ENCODE measurements around the gene RNF175.

Gene RNF175

DNA sequence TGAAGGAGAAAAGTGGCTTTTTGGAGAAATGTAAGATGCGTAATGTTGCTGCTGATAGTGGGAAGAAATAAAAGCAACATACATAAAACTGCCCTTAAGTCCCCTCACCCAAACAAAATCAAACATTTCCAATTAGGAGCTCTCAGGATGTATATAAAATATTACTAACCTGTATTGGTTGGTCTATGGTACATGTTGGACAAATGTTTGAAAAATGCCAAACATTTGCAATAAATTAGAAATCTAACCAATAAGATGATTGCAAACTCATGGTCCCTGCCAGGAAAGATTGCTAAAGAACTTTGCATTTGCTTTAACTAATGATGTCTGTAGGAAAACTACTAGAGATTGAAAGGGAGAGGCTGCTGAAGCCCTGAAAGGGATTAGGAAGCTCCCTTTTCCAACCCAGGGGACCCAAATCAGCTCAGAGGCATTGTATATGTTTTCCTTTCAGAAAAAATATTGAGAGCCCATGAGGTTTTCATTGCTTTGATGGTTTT, 27.3 kb upstream of the RNF175 start:
- intact Hi-C loops (cut with DNase I), result loop anchor here (2.0 kb wide), 1 partner anchor 528 kb away; no protein-coding TSS in a partner anchor

DNA sequence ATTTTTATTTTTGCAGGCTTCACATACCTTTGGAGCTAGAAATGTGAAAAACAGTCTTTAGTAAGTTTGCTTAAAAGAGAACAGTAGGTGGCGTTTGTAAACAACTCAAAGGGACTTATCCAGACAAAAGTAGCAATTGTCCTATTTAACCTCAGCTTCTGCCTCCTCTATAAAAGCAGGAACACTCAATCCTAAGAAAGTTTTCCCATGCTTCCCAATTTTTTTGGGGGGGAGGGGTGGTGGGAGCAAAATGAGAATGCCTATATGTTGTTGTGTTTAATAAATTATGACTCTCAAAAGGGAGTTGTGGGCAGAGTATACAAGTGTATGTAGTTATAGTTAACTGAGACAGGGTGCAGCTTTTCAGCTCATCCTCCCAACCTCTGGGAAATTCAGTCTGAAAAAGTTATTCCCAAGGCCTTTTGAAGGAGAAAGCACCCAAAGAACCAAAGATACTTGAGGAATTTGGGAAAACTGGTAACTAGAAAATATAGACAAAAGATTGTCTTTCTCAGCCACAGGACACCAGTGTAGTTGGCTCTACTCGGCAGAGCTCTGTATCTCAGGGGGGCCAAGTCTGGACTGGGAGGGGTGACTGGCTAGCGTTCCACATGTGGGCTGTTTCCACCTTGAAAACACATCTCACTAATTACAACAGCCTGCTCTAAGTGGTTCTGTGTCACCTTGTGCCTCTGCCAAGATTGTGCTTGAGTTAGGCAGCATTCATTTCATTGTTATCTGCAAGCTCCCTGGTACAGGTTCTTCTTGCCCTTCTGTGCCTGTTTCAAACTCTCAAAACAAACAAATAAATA, 26.3 kb upstream of the RNF175 start:
- no peak for DNase-seq
- intact Hi-C loops (cut with DNase I), result loop anchor here (2.0 kb wide), 1 partner anchor 529 kb away; no protein-coding TSS in a partner anchor

More for the DNA sequence above, 27.3 kb upstream of the RNF175 start:
- no peak for DNase-seq

DNA sequence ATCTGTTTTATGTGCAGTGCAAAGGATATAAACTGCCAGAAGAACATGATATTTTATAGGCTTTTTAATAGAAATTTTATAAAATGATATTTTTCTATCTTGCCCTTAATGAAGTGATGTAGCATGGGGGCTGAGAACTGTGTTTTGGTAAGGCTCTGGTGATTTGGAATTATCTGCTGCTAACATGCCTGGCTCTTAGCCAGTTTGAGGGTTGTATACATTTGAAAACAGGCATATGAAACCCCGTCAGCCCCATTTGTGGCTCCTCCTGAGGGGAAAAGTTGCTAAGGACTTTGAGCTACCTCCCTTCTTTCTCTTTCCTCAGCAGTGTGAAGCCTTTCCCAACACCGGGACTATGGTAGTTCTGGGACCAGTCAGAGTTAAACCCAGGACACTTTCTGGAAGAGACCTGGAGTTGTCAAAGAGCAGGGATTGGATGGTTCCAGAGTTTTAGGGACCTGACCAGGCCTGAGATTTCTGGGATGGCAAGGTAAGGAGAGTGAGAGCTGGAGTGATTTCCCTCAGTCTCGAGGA, 24.4 kb upstream of the RNF175 start:
- intact Hi-C loops (cut with DNase I), result no loop called here
- DNase-seq, result no peak

DNA sequence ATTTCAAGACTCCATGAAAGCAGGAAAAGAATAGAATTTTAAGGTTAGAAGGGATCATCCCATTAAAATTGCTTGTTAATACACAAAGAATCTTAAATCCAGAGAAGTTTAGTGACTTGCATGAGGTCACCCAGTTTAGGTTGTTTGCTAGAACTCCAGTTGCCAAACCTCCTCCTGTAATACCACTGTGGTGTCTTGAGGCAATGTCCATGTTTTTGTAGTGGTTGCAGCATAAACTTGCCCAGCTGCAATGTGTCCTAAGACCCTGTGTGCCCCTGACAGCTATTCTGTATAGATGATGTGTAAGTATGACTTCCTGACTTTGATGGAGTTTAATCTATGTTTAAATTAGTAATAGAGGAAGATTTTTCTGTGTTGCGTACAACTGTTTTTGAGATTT, 22.8 kb upstream of the RNF175 start:
- DNase-seq, result no peak
- intact Hi-C loops (cut with DNase I), result no loop called here

DNA sequence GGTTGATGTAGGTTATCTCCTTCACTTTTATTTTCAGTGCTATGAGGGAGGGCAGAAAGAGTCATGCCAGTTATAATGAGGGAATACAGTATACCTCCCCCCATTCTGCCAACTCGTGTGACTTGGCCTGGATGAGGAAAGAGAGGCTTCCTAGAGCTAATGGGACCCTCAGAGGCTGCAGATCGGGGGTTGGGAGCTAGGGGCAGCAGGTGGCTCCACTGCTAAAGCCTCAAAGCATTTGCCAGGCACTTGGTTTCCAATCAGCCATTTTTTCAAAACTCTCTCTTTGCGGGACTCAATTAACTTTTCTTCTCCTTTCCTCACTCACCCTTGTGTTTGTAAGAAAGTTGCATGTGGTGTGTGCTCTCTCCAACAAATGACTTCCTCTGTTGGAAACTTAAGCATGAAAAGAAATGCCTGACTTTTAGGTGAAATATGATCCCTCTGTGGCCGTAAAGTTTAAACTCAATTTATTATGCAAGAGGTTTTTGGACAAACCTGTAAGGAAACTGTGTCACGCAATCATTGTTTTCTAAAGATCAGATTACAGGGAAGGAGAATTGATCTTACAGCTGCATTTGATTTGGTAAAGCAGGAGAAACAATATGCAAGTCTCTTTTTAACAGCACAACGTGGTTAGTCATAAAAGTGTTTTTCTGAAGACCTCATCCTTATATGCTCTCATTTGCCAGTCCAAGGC, 22.0 kb upstream of the RNF175 start:
- intact Hi-C loops (cut with DNase I), result no loop called here
- no peak for DNase-seq

DNA sequence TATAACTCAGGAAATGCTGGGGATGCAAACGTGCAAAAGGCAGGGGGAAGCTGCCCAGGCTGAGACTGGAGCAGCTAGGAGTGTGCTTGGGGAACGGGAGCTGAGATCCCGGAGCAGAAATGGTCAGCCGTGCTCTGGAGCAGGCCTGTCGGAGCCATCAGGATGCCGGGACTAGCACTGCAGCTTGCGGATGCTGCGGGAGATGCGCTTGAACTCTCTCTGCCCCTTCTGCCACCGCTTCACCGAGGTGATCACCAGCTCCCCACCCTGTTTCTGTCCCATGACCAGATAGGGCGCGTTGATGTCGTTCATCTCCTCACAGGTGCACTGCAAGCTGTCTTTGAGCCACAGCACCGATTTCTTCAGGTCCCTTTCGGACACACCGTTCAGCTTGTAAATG, 21.5 kb upstream of the RNF175 start:
- DNase-seq, result no peak
- intact Hi-C loops (cut with DNase I), result no loop called here

DNA sequence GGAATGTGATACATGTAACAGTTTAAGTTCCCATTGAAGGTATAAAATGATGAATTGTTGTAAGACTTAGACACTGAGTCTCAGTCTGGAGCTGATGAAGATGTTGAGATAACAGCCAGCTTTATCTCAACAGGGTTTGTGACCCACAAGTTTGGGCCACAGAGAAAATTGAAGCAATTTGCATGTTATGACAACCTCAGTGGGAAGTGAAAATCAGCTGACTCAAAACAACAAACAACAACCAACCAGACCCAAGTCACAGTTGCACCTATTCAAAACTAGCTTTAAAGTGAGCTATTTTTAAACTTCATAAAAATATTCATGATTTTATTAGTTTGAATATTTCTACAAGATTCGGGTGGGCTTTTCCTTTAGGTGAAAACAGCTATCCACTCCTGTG, 21.1 kb upstream of the RNF175 start:
- intact Hi-C loops (cut with DNase I), result no loop called here
- no peak for DNase-seq

DNA sequence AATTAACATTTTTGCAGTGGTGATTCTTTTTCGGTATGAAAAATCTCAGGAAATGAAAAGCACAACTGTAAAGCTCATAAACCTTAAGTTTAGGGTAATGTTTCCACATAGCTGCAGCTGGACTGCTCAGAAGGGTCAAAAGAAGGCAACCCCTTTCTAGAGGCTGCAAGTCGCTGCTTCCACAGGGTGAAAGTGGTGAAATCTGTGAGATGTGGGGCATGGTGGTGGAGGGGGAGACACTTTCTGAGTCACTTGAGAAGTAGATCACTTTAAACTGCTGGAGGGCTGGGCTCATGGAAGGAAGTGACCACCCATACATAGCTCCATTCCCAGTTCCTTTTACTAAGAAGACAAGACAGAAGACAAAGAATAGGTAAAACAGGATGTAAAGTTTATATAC, 20.4 kb upstream of the RNF175 start:
- DNase-seq, result no peak
- intact Hi-C loops (cut with DNase I), result no loop called here

DNA sequence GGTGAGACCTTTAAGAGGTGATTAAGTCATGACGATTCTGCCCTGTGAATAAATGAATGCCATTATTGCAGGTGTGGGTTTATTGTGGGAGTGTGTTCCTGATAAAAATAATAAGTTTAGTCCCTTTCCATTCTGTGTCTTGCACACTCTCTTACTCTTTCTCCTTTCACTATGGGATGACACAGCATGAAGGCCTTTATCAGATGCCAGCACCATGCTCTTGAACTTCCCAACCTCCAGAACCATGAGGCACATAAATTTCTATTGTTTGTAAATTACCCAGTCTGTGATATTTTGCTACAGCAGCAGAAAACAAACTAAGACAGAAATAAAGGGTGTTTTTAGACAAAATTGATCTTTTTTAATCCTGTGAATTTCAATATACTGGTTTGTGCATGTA, 18.6 kb upstream of the RNF175 start:
- intact Hi-C loops (cut with DNase I), result no loop called here
- no peak for DNase-seq

DNA sequence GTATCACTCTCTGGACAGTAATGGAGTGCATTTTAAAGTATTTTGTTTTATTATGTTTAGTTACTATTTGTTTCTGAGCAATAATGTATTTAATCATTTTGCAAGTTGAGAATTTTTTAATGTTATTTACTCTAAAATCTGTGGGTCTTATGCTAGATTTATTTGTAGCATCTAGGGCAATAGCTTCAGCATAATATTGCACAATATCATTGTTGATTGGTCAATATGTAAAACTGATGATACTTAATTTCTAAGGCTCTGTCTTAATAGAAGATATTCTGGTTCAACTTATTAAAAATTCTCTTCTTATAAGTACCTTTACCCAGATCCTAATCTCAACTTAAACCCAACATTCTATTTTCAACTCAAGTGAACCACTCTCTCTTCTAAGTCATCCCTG, 17.6 kb upstream of the RNF175 start:
- DNase-seq, result no peak
- intact Hi-C loops (cut with DNase I), result no loop called here

DNA sequence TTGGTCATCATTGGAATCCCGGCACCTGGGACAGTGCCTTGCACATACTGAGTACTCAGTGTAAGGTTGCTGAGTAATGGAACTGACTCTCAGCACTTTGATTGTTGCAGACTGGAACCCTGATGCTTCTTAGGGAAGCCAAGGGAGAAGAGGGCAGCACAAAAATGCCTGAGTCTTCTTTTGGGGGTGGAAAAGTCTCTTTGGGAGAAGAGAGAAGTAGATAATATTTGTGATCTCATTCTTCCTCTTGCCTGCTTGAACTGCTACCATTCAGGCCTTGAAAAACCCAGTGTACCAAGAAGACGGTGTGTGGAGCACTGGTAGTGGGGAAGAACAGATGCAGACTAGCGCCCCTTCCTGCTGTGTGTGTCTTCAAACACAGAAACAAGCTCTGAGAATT, 16.8 kb upstream of the RNF175 start:
- intact Hi-C loops (cut with DNase I), result no loop called here

DNA sequence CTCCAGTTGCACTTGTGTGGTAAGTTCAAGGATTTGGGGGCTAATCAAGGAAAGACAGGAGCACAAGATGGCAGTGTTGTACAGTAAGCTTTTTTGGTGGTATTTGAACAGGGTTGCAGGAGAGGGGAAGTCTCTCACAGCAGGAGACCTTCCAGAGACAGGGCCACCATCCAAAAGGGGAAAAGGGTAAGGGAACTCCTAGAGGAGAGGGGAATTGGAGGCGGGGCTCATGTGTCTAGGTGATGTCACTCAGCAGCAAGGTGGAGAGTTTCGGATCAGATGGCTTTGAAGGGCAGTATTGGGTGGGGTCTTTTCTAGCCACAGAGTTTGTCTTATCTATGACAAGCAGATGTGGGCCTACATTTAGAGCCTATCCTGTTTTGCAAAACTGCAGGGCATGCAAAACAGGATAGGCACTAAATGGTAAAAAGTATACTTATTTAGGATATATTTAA, 13.4 kb upstream of the RNF175 start:
- DNase-seq, result no peak
- intact Hi-C loops (cut with DNase I), result no loop called here

More for the DNA sequence above, 16.8 kb upstream of the RNF175 start:
- no peak for DNase-seq

DNA sequence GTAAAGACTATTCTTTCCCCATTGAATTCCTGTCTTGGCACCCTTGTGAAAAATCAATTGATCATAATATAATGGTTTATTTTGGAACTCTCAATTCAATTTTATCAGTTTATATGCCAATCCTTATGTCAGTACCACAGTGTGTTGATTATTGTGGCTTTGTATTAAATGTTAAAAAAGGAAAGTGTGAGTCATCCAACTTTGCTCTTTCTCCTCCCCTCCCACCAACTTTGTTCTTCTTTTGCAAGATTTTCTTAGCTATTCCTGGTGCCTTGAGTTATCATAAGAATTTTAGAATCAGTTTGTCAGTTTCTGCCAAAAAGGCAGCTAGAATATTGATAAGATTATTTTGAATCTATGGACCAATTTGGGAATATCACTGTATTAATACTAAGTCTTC, 11.2 kb upstream of the RNF175 start:
- no peak for DNase-seq
- intact Hi-C loops (cut with DNase I), result no loop called here

DNA sequence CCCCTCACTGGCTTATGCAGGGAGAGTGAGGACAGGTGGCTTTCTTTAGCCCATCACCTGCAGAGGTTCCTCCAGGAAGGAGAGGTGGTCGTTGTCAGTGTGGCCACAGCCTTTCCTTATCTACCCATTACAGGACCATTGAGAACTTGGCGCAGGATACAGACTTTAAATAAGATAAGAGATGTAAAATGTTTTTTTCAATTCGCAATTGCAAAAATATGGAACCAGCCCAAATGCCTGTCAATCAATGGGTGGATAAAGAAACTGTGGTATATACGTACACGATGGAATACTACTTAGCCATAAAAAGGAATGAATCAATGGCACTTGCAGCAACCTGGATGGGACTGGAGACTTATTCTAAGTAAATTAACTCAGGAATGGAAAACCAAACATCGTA, 6.9 kb upstream of the RNF175 start:
- DNase-seq, result no peak
- intact Hi-C loops (cut with DNase I), result no loop called here

DNA sequence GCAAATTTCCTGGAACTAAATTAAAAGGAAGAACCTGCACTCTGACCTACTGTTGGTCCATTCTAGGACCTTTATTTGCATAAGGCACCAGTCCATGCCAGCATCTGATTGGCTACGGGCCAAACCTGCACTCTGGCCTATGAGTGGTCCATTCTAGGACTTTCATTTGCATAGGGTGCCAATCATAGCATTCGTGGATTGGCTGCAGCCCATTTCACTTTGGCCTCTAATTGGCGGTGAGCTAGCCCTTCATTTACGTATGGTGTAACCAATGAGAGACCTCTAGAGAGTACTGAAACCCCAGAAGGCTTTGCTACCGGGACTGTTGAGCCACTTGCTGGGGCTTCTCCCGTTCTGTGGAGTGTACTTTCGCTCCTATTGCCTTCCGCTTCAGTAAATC, 6.1 kb upstream of the RNF175 start:
- DNase-seq, result no peak
- intact Hi-C loops (cut with DNase I), result no loop called here

DNA sequence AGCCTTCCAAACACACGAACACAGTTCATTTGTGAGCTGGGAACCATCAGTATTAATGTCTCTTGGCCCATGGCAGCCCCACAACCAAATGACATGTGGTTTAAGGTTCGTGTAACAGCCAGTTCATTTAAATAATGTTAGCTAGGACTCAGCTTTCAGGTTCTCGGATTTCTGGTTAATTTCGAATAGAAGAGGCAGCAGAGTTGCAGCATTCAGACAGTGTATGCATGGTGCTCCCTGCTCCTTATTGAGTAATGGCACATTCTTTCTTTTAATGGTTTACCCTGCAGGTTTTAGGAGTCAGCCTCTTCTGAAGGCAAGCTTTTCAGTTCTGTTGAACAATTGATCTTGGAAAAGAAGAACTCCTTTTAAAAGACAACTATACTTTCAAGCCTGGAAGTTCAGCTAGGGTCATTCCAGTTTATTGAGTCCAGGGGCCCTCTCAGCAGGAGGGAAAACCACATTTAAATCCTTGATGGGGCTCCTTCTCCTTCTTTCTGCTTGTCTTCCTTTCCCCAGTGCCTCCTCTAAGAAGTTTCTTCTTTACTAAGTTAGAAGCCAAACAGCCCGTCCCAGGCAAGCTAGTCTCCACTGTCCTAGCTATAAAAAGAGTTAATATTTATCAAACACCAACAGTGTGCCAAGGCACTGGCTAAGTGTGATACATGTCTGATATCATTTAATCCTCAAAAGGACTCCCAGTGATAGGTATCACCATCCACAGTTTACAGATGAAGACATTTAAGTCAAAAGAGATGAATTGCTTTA, 5.0 kb upstream of the RNF175 start:
- no peak for DNase-seq
- intact Hi-C loops (cut with DNase I), result no loop called here

DNA sequence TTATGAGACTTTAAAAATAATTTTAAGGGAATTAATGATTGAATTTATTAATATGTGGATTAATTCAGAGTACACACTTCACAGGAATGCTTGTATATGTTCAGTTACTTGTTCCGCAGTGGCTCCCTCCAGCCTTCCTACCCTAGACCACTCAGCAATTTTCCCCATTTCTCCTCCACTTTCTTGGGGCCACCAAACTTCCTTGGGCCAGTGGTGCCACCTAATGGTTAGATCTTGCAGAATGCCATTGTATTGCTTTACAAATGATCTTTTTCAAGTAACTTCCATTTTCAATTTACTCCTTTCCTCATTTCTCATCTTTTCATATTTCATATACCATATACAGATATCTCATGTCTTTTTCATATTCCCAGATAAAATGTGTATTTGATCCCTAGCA, 3.6 kb upstream of the RNF175 start:
- DNase-seq, result no peak
- intact Hi-C loops (cut with DNase I), result no loop called here

DNA sequence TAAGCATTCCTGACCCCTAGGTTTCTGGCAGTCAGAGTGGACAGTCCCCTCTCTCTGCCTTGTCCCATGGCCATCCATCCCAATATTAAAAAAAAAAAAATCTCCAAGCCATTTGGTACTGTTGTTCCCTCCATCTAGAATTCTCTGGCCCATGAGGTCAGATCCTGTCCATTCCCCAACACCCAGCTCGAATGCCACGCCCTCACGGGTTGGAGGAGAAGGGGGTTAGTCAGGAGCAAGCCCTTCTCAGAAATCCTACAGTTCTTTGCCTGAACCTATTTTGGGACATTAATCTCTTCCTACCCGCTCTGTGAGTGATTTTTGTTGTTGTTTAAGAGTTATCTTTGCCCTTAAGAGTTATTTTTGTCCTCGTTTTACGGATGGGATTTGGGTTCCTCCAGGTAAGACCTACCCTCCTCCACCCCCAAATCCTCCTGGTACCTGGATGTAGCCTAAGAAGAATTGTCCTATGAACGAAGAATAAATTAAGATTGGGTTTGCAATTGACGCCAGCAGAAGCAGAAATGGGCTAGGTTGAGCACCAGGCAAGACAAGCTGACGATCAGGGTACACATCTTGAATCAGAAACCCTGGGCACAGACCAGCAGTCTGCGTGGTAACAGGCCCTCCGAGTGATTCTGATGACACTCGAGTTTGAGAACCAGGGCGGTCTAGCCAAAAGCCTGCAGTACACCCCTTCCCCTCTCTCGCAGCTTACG, 977 bp downstream of the RNF175 start:
- DNase-seq, result peak in 2 of 10 donors; percentile 14 to 15
- intact Hi-C loops (cut with DNase I), result no loop called here

DNA sequence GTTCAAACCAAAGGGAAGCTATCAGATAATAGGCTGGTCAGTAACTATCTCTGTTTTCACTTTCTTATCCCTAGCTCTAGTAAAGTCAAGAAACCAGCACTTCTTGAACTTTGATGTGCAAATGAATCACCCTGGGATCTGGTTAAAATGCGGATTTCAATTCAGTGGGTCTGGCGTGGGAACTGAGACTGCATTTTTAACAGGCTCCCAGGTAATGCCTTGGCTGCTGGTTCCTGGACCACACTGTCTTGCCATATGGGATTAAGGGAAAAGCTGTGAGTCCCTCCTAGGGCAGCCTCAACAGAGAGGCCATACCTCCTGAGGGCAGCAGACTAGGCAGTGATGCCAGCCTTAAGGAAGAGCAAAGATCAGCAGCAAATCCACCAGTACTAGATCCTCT, 1.7 kb downstream of the RNF175 start:
- DNase-seq, result no peak
- intact Hi-C loops (cut with DNase I), result no loop called here

DNA sequence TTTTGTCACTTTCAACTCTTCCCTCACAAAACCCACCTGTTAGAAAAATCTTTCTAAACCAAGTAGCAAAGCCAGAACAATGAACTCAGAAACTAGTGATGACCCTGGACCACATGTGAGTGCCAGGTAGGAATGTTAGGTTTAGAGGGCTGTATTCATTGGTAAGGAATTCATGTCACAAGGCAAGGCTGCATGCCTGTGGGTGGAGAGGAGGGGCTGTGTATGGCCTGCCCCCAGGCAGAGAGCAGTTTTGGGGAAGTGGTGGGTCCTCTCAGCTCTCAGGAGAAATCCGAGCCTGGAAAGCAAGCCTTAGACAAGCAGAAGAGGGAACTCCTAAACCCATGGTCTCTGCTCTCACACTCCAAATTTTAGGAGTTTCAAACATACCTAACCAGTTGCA, 2.4 kb downstream of the RNF175 start:
- intact Hi-C loops (cut with DNase I), result no loop called here
- no peak for DNase-seq

Measured in posterior cingulate gyrus (tissue), 11 donors.